Lung (tissue), 12 donors: ENCODE results near the gene PLXNA2. TPM values are rescaled to one million over a fixed set of nuclear protein-coding genes. Genes with fewer than 3 reads are reported as not detected.

Experiments used
- ATAC-seq: fragments of 200-7000 bp; cut with Tn5 transposase; one replicate; pipeline ENCODE4 v1.9.1; 2020; ENCODE audit warnings: moderate number of reproducible peaks; ENCODE audit not compliant: insufficient read depth, low FRiP score
- DNase-seq, 3 donors: peaks; one replicate each; pipeline ENCODE4 v3.0.0-alpha.2; 2013 to 2017
- H3K27ac ChIP-seq, 2 donors: one replicate each; pipeline ENCODE4 v1.5.1; 2013; ENCODE audit warnings: mild to moderate bottlenecking in 2 of 2, moderate library complexity in 2 of 2, control low read depth in 1 of 2, inconsistent platforms in 1 of 2, low read depth in 1 of 2, low read length in 1 of 2
- H3K27me3 ChIP-seq, 3 donors: one replicate each; pipeline ENCODE4 v1.5.1; 2013; ENCODE audit warnings: low read length in 2 of 3; ENCODE audit not compliant: control insufficient read depth in 3 of 3, insufficient read depth in 3 of 3
- H3K36me3 ChIP-seq, 4 donors: one replicate each; pipeline ENCODE4 v1.5.1; 2013; ENCODE audit warnings: low read length in 4 of 4, mild to moderate bottlenecking in 1 of 4, moderate library complexity in 1 of 4; ENCODE audit not compliant: control insufficient read depth in 4 of 4, insufficient read depth in 4 of 4
- H3K4me1 ChIP-seq, 5 donors: one replicate each; pipeline ENCODE4 v1.5.1; 2013; ENCODE audit warnings: low read length in 5 of 5, mild to moderate bottlenecking in 2 of 5, moderate library complexity in 1 of 5; ENCODE audit not compliant: control insufficient read depth in 5 of 5, insufficient read depth in 5 of 5
- H3K4me3 ChIP-seq: one replicate; pipeline ENCODE4 v1.5.1; 2013; ENCODE audit warnings: mild to moderate bottlenecking, control low read depth, moderate library complexity
- H3K9ac ChIP-seq, 2 donors: one replicate each; pipeline ENCODE4 v1.5.1; 2013; ENCODE audit warnings: low read length in 2 of 2, control low read depth in 1 of 2; ENCODE audit not compliant: insufficient read depth in 1 of 2
- H3K9me3 ChIP-seq, 4 donors: one replicate each; pipeline ENCODE4 v1.5.1; 2013; ENCODE audit warnings: low read length in 3 of 4, mild to moderate bottlenecking in 1 of 4, moderate library complexity in 1 of 4; ENCODE audit not compliant: control insufficient read depth in 4 of 4, insufficient read depth in 3 of 4
- CTCF ChIP-seq: IDR thresholded peaks from 2 replicates; pipeline ENCODE4 v1.5.1; 2012; ENCODE audit warnings: mild to moderate bottlenecking; ENCODE audit errors: control extremely low read depth, extremely low read depth
- WGBS, 2 donors: extraction: QIAGEN DNeasy Blood & Tissue Kit; methylation state at CpG; one replicate each; pipeline ENCODE4 v1.1.7; 2013; 5-methylcytosine and 5-hydroxymethylcytosine counted together
- polyA plus RNA-seq, 2 donors: library from polyadenylated mRNA; stranded (reverse); fragments of 200-250 nt; gene quantifications; one replicate each; pipeline ENCODE4 v1.2.1, GENCODE V29; 2013
- total RNA-seq, 2 donors: library from RNA; depleted of rRNA in 1 of 2; stranded (reverse); fragments of >200 nt in 1 of 2; gene quantifications; one replicate each; pipeline ENCODE4 v1.2.1, GENCODE V29; 2014 to 2021
- donor health status: control.
- donor health status: control.
- donor health status: Bipolar disorder and iron deficiency.
- donor health status: healthy.
- donor health status: DM: yes; HTN: yes; CAD: no.

The PLXNA2 gene
- total and polyA plus RNA-seq, 4 donors, result 13.2 to 118 (median 32.6) TPM

DNA sequence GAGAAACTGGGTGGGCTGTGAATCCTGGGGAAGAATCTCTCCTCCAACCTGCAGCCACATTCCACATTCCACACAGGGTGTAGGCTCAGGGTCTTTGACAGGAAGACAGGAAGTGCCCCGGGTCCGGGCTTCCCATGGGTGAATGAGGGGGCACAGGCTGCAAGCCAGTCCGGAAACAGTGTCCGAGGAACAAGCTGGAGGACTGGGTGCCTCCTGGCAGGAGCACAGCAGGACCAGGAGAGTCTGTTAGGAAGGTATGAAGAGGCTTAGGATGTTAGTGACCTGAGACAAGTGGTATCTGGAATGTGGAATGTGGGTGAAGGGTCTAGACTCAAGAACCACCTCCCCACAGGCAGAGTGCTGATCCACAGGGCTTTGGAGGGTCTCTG, 212.3 kb downstream of the PLXNA2 start:
- H3K36me3 ChIP-seq, result peaks cover 3 to 56% (median 35%) of the 10 kb centered on the region in 4 donors
- H3K9me3 ChIP-seq, result no peaks in the 10 kb centered on the region

DNA sequence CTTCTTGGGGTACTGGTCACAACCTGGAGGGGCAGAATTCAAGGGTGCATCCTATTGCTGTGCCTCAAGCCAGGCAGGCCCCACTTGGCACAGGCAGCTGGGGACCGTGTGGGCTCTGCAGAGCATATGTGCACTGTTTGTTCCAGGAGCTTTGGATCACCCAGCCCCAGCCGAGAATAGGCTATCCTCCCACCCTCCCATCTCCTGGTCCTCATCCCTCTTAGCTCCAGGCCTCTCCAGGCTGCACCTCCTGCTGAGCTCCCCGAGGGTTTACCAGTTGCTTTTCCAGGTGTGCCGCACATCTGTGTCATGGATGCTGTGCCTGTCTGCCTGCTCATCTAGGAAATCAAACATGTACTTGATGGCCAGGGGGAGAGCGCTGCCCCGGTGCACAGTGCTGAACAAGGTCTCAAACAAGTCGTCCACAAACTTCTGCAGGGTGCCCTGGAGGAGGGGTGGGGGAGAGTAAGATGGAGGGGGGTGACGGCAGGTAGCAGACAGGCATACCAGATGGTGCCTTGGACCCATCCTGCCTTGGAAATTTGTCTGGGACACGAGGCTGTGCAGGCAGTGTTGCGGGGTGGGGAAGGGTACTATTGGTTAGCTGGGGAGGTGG, 212.8 kb downstream of the PLXNA2 start:
- peaks cover 3 to 55% (median 33%) of the 10 kb centered on the region in 4 donors for H3K36me3 ChIP-seq
- H3K27me3 ChIP-seq, result no peaks in the 10 kb centered on the region
- TF ChIP-seq CTCF, result no peak
- peak overlapping the region in 1 of 2 donors; percentile 71 for H3K27ac ChIP-seq
- no peak overlapping the region for H3K4me3 ChIP-seq
- 85 to 90% methylated on average over 10 of the region's 10 CpGs for WGBS, 2 donors
- DNase-seq (no peak), ATAC-seq (no peak)
- no peaks in the 10 kb centered on the region for H3K9me3 ChIP-seq
- peaks cover 0 to 38% (median 24%) of the 10 kb centered on the region in 5 donors for H3K4me1 ChIP-seq
- H3K9ac ChIP-seq, result no peak overlapping the region

More for the DNA sequence above, 212.3 kb downstream of the PLXNA2 start:
- TF ChIP-seq CTCF, result no peak
- peak overlapping the region in 1 of 2 donors; percentile 71 for H3K27ac ChIP-seq
- peaks cover 0 to 38% (median 24%) of the 10 kb centered on the region in 5 donors for H3K4me1 ChIP-seq
- no peak overlapping the region for H3K4me3 ChIP-seq
- no peak for ATAC-seq
- no peaks in the 10 kb centered on the region for H3K27me3 ChIP-seq
- no peak for DNase-seq
- H3K9ac ChIP-seq, result no peak overlapping the region
- 66 to 70% methylated on average over 4 of the region's 4 CpGs for WGBS, 2 donors

- DNase-seq (peak; percentile 97 to 99 (median 99)), ATAC-seq (peak; percentile 17)
- no peak overlapping the region for H3K4me3 ChIP-seq
- peaks cover 0 to 38% (median 29%) of the 10 kb centered on the region in 5 donors for H3K4me1 ChIP-seq
- TF ChIP-seq CTCF, result no peak
- H3K9me3 ChIP-seq, result no peaks in the 10 kb centered on the region
- 55 to 62% methylated on average over 12 of the region's 12 CpGs for WGBS, 2 donors
- peaks cover 3 to 53% (median 33%) of the 10 kb centered on the region in 4 donors for H3K36me3 ChIP-seq
- peak overlapping the region in 1 of 2 donors; percentile 44 for H3K9ac ChIP-seq
- no peaks in the 10 kb centered on the region for H3K27me3 ChIP-seq
- H3K27ac ChIP-seq, result peak overlapping the region in 1 of 2 donors; percentile 71
Observed at GRCh38 chr1:208030288-208031091, 213.7 kb downstream of the PLXNA2 start.
